GM20000 (cell line): ENCODE results near the gene SALL3.

Experiments used
- DNase-seq: peaks from one replicate; pipeline ENCODE4 v3.0.0; 2012; ENCODE audit warnings: low spot score
- TF ChIP-seq, protein P1 (sequence below): IDR thresholded peaks from 2 replicates; pipeline ENCODE4 v1.5.1; 2012; ENCODE audit warnings: mild to moderate bottlenecking, control low read depth; ENCODE audit errors: extremely low read depth, missing control alignments

SALL3 gene

DNA sequence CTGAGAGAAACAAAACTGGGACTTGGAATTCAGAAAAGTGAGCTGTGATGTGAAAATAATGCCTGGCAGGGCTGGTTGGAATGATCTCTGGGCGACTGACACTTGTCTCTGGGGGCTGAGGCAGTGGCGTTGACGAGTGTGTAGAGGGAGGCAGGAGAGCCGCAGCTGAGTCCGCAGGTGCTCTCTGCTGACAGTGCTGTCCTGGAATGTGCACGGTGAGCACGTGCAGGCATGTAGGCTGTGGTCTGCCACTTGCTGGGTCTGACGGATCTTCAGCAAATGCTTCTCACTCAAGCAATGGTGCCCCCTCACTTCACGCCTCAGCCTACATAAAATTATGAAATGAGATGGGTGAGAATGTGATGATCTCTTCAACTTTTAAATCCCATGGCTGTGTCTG, 51.1 kb downstream of the SALL3 start:
- TF ChIP-seq, protein P1, sequence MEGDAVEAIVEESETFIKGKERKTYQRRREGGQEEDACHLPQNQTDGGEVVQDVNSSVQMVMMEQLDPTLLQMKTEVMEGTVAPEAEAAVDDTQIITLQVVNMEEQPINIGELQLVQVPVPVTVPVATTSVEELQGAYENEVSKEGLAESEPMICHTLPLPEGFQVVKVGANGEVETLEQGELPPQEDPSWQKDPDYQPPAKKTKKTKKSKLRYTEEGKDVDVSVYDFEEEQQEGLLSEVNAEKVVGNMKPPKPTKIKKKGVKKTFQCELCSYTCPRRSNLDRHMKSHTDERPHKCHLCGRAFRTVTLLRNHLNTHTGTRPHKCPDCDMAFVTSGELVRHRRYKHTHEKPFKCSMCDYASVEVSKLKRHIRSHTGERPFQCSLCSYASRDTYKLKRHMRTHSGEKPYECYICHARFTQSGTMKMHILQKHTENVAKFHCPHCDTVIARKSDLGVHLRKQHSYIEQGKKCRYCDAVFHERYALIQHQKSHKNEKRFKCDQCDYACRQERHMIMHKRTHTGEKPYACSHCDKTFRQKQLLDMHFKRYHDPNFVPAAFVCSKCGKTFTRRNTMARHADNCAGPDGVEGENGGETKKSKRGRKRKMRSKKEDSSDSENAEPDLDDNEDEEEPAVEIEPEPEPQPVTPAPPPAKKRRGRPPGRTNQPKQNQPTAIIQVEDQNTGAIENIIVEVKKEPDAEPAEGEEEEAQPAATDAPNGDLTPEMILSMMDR, result no peak
- no peak for DNase-seq

DNA sequence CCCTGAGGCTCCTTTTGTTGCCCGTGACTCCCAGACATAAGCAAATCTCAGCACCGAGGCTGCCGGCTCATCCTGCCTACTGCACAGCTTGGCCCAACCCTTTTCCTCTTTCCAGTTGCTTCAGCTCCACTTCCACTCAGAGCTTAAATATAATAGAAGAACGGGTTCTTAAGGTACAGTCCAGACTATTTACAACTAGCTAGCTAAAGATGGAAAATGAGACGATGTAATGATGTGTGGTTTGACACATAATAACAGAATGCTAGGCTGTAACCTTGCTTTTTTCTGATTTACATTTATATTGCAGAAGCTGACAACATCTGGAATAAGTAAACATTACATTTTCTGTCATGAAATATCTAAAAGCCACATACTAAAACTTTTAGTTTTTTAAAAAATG, 62.7 kb downstream of the SALL3 start:
- TF ChIP-seq, protein P1, result no peak
- DNase-seq, result no peak

DNA sequence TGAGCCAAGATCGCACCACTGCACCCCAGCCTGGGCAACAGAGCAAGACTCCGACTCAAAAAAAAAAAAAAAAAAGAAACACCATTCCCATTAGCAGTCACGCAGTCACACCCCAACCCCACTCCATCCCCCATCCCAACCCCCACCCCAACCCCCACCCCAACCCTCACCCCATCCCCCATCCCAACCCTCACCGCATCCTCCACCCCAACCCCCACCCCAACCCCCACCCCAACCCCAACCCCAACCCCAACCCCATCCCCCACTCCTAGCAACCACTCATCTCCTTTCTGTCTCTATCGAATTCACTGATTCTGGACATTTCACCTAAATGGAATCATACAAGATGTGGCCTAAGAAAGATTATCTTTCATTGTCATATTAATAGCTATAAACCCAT, 63.7 kb downstream of the SALL3 start:
- TF ChIP-seq, protein P1, result no peak
- DNase-seq, result no peak

DNA sequence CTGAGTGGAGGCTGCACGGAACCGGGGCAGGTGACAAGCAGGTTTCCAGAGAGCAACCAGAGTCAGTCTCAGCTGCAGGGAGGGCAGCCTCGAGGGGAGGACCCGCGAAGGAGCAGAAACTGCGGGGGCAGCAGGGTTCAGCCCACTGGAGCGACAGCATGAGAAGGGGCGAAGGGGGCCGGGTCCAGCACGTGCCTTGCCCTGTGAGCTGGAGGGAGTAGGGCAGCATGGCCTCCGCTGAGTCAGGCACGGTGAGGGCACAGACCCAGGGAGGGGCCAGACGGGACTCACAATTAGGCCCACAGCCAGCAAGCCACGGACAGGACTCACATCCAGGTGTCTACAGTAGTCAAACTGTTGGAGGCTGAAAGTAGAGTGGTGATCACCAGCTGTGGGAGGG, 66.9 kb downstream of the SALL3 start:
- no peak for DNase-seq
- TF ChIP-seq, protein P1, result no peak

DNA sequence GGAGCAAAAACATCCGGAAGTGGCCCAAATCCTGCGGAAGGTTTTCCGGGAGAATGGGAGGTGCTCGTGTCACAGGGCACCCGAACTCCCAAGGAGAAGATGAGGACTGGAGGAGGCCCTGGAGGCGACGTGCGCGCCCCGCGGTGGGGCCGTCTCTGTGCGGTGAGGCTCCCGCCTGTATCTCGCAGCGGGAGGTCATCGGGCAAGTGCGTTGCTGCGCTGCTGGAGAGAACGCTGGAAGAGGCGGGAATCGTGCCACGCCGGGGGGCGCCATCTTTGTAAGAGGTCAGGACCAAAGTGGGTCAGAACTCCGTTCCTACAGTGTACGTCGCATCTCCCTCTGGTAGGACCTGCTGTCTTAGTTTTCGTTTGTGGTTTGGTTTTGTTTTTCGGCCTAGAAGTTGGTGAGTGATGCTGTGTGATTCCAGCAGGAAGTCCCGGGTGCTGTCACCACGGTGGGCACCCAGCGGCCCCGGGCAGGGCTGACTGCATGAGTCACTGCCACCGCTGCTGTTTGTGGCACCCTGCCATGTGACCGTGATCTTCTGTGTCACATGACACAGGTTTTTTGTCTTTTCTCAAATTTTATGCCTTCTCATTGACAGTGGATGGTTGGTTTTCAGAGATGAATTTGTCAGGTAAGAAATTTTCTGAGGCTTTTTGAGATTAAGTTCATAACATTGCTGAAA, 68.1 kb downstream of the SALL3 start:
- no peak for DNase-seq
- TF ChIP-seq, protein P1, result no peak

DNA sequence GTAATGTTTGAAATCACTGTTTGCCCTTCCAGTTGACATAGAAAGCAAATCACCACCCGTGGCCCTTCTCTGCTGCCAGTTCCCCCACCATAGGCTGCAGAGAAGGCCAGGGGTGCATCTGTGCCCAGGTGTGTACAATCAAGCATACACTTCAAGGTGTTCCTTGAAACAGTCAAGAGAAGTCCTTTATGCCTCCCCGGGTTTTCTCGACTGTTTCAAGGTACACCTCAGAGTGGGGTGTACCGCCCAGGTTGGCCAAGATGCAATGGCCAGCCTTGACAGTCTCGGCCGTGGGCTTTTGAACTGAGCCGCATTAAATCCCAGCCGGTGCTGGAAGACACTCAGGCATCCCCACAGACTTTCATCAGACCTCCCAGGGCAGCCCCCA, 68.6 kb downstream of the SALL3 start:
- DNase-seq, result no peak
- TF ChIP-seq, protein P1, result no peak

DNA sequence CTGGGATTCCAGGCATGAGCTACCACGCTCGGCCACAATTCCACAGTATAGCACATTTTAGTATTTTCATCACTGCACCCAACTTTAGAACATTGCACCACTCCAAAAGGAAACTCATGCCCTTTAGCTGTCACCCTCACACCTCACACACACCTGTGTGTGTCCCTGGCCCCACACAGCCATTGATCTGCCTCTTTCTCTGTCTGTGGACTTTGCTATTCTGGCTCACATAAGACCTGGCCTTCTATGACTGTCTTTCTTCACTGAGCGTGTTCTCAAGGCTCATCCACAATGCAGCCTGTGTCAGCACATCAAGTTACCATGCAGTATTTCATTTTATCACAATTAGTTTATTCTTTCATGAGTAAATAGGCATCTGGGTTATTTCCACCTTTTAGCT, 69.9 kb downstream of the SALL3 start:
- DNase-seq, result no peak
- TF ChIP-seq, protein P1, result no peak
